ENCODE data around the gene GPR148.

Gene GPR148

GRCh38 chr2:130749641-130750040 lies 20.8 kb downstream of the GPR148 start:
- DNase-seq (ENCODE audit: low read depth, low spot score), result no peak

GRCh38 chr2:130754811-130755210 lies 25.9 kb downstream of the GPR148 start:
- DNase-seq (ENCODE audit: low read depth, low spot score), result no peak

GRCh38 chr2:130755256-130756052 lies 26.6 kb downstream of the GPR148 start, which contains the start of gene AMER3:
TSS of gene AMER3 (plus strand) at chr2:130755540. CDS start at chr2:130762073, 6,533 bp downstream.
- DNase-seq (ENCODE audit: low read depth, low spot score), result no peak

DNA sequence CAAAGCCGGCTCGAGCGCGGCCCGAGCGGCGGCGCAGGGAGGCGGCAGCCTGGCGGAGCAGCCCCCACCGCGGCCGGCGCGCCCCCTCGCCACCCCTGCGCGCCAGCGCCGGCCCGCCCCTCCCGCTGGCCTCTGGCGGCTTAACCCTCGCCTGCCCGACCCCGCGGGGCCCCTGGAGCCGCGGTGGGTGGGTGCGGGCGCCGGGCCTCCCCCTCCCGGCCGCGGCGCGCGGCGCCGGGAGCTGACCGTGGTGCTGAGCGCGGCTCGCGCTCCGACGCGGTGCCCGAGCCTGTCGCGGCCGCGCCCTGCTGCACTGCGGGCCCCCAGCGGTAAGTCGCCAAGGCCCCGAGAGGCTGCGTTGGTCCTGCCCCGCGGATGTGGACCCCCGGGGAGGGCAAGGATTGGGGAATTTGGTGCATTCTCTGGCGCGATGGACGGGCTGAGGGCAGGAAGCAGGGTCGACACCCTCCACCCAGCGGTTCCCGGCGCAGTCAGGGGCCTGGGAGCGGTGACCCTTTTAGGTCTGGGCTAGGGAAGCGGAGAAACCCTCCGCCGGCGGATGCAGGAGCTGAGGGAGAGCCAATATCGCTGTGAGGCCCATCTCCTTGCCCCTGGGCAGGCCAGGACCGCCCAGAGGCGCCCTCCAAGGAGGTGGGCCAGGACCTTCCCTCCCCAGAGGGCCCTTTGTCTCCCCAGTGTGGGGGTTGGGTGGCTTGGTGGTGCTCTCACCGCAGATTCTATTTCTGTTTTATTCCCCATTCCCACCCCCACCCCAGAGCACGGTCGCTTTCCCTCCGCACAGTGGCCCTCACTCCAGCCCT lies 27.4 kb downstream of the GPR148 start:
- no peak for DNase-seq (ENCODE audit: low read depth, low spot score)

DNA sequence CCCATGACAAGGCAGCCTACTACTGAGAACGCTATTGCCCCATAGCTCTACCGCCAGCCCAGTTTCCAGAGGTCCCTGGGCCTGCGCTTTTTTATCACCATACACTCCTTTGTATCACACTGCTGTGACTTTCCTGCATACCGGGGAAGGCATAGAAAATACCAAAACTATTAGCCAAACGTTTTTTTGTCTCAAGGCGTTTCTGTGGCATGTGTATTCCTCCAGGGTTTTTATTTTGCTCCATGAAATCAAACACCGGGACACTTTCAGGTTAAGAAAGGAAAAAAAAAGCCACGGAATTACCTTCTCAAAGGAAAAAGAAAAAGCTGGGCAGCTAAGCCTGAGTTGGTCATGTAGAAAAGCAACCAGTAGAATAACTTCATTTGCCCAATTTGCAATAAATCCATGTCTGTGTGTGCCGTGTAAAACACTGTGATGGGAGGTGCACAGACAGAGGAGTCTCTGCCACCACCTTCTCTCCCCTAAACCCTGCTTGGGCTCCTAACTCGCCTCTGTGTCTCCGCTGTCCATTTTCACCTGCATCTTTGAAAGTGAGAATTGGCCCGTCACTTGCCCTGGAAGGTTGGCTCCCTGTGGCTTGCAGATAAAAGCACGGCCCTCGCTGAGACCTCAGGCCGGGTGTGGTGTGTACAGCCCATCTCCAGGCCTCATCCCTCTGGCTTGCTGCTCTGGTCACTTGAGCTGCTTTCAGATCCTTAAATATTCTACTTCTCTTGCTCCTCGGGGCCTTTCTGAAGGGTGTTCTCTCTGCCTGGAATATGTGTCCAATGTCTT lies 28.2 kb downstream of the GPR148 start:
- no peak for DNase-seq (ENCODE audit: low read depth, low spot score)

- DNase-seq (ENCODE audit: low read depth, low spot score), result no peak
Measured at GRCh38 chr2:130759906-130760753, 31.3 kb downstream of the GPR148 start.

GRCh38 chr2:130760754-130761751 lies 32.2 kb downstream of the GPR148 start:
- DNase-seq (ENCODE audit: low read depth, low spot score), result no peak

DNA sequence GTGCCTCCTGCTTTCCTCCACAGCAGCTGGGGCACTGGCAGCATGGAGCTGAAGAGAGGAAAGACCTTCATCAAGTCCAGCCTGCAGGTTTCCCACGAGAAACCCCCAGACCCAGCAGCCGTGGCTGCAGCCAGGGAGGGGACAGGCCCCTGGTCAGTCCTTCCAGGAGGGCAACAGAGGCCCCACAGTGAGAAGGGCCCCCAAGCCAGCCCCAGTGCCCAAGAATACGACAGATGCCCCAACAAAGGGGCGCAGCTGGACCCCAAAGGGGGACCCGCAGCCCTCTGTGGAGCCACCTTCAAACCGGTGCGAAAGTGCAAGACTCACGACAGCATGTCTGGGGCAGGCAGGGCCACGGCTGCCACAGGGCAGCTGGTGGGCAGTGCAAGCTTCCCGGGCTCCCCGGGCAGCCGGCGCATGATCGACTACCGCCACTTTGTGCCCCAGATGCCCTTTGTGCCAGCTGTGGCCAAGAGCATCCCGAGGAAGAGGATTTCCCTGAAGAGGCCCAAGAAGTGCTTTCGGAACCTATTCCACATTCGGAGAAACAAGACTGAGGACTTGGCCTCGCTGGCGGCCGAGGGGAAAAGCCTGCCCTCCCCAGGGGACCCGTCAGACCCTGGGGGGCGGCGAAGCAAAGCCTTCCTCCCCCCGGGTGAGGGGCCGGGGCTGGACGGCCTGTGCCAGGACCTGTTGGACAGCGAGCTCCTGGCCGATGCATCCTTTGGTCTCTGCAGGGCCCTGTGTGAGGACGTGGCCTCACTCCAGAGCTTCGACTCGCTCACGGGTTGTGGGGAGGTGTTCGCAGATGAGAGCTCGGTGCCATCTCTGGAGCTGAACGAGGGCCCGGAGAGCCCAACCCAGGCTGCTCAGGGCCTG lies 33.4 kb downstream of the GPR148 start:
- no peak for DNase-seq (ENCODE audit: low read depth, low spot score)

GRCh38 chr2:130762910-130763385 lies 34.1 kb downstream of the GPR148 start:
- DNase-seq (ENCODE audit: low read depth, low spot score), result no peak

GRCh38 chr2:130763405-130763804 lies 34.5 kb downstream of the GPR148 start:
- DNase-seq (ENCODE audit: low read depth, low spot score), result no peak

- no peak for DNase-seq (ENCODE audit: low read depth, low spot score)
Measured at GRCh38 chr2:130764035-130764820, 35.4 kb downstream of the GPR148 start.

GRCh38 chr2:130764821-130765115 lies 35.9 kb downstream of the GPR148 start:
- no peak for DNase-seq (ENCODE audit: low read depth, low spot score)

DNA sequence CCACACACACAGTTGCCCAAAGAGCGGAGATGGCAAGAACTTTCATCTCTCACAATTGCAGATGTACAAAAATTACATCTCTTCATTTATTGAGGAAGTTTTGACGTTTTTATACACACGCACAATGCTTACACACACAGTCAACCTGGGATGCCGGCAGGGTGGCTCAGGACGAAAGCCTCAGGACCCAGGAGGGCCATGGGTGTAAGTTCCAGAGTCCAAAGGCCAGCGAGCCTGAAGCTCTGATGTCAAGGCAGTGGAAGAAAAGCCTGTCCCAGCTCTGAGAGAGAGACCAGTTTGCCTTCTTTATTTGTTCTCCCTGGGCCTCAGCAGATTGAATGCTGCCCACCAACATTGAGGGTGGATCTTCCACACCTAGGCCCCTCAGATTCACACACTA lies 36.6 kb downstream of the GPR148 start:
- DNase-seq (ENCODE audit: low read depth, low spot score), result no peak

- DNase-seq (ENCODE audit: low read depth, low spot score), result no peak
Measured at GRCh38 chr2:130766037-130766436, 37.2 kb downstream of the GPR148 start.

DNA sequence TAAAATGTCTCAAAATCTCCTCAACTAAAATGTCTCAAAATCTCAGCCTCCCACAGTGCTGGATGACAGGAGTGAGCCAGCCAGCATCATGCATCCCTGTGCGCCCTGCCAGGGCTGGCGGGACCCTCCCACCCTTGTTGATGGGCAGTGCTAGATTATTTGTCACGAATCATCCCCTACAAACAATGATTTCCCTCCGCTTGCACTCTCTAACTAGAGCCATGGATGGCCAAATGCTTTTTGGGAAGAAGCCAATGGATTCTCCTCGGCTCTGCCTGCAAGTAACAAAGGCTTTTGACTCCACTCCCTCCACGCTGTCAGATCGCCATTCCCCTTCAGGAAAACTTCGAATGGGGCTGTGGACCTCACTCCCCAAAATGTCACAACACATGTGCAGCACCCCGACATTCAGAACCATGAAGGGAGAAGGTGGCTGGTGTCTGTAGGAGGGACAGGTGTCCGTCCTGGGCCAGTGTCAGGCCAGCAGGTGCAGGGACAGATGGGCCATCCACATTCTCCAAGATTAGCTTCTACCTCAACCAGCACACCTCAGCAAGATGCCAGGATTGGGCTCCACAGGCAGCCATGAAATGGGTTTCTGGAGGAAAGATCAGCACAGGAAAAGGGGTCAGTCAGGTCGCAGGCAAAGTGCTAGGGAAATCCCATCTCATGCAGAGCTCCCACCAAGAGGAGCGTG lies 38.0 kb downstream of the GPR148 start:
- DNase-seq (ENCODE audit: low read depth, low spot score), result no peak

DNA sequence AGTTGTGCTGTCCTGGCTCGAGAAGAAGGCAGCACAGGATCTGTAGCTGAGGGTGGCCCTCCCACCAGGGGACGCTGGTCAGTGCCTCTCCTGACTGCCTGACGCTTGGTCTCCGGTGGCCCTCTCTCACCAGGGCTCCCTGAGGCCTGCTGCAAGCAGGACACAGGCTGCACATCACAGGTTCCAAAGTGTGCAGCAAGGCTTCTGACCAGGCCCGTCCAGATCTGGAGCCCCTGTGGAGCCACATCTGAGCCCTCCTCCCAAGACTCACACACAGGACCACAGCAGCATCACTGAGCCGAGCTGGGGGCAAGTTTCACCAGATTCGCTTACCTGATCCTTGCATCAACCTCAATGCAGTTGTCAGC lies 38.5 kb downstream of the GPR148 start:
- no peak for DNase-seq (ENCODE audit: low read depth, low spot score)

GRCh38 chr2:130768191-130768855 lies 39.5 kb downstream of the GPR148 start:
- DNase-seq (ENCODE audit: low read depth, low spot score), result no peak

Measured in brain pericyte (primary cell).